Smooth muscle cell (in vitro differentiated cells): ENCODE data around the gene UQCRC1. TPM values are rescaled to one million over a fixed set of nuclear protein-coding genes. Genes with fewer than 3 reads are reported as not detected.

ENCODE experiments used
- DNase-seq: peaks from one replicate; lab custom pipeline; 2025; ENCODE audit not compliant: unreplicated experiment; lab: John Stamatoyannopoulos, UW
- H2AFZ ChIP-seq: fragments of 200-600 bp; sonication (generic); 2 replicates; pipeline ENCODE4 v1.6.0; 2016; ENCODE audit warnings: antibody characterized with exemption, low read depth, mild to moderate bottlenecking
- H3F3A ChIP-seq: fragments of 200-600 bp; sonication (generic); 2 replicates; pipeline ENCODE4 v1.6.0; 2017; ENCODE audit warnings: antibody characterized with exemption, low read depth
- H3K27ac ChIP-seq: fragments of 200-600 bp; sonication (generic); 2 replicates; pipeline ENCODE4 v1.5.1; 2016; ENCODE audit warnings: low read depth, mild to moderate bottlenecking
- H3K27me3 ChIP-seq: fragments of 200-600 bp; sonication (generic); 2 replicates; pipeline ENCODE4 v1.6.1; 2016; ENCODE audit warnings: low read depth, mild to moderate bottlenecking
- H3K36me3 ChIP-seq: fragments of 200-600 bp; sonication (generic); 2 replicates; pipeline ENCODE4 v1.5.1; 2016; ENCODE audit warnings: low read depth
- H3K4me1 ChIP-seq: fragments of 200-600 bp; sonication (generic); 2 replicates; pipeline ENCODE4 v1.5.1; 2016; ENCODE audit warnings: low read depth
- H3K4me2 ChIP-seq: fragments of 200-600 bp; sonication (generic); 2 replicates; pipeline ENCODE4 v1.6.0; 2016; ENCODE audit warnings: mild to moderate bottlenecking
- H3K4me3 ChIP-seq: fragments of 200-600 bp; sonication (generic); 2 replicates; pipeline ENCODE4 v1.5.1; 2016; ENCODE audit warnings: mild to moderate bottlenecking
- H3K79me2 ChIP-seq: fragments of 200-600 bp; sonication (generic); 2 replicates; pipeline ENCODE4 v1.6.0; 2016; ENCODE audit warnings: low read depth, mild to moderate bottlenecking
- H3K9ac ChIP-seq: fragments of 200-600 bp; sonication (generic); 2 replicates; pipeline ENCODE4 v1.6.0; 2016; ENCODE audit warnings: low read depth
- H3K9me3 ChIP-seq: fragments of 200-600 bp; sonication (generic); replicated peaks from 2 replicates; pipeline ENCODE4 v1.5.1; 2016; ENCODE audit warnings: low read depth
- H4K20me1 ChIP-seq: fragments of 200-600 bp; sonication (generic); 2 replicates; pipeline ENCODE4 v1.6.0; 2016; ENCODE audit warnings: low read depth
- CTCF ChIP-seq: fragments of 200-600 bp; sonication (generic); IDR thresholded peaks from 2 replicates; pipeline ENCODE4 v1.5.1; 2017; ENCODE audit warnings: borderline replicate concordance, mild to moderate bottlenecking, antibody characterized with exemption; ENCODE audit not compliant: insufficient read depth, poor library complexity, severe bottlenecking
- WGBS: methylation state at CpG from one replicate; pipeline ENCODE4 v1.1.7; 2016; ENCODE audit warnings: low lambda C conversion rate; 5-methylcytosine and 5-hydroxymethylcytosine counted together
- polyA plus RNA-seq: library from polyadenylated mRNA; unstranded; fragments of >200 nt; fragmentation: Nextera tagmentation; extraction: Ambion mirVana; gene quantifications from 2 replicates; pipeline ENCODE4 v1.2.1, GENCODE V29; 2016
- total RNA-seq: library from RNA; depleted of rRNA; stranded (reverse); fragments of >200 nt; gene quantifications from 2 replicates; pipeline ENCODE4 v1.2.3, GENCODE V29; 2014

UQCRC1 gene
- total and polyA plus RNA-seq, 2 experiments from 2014 or later, result 206 to 425 TPM

- peaks cover 15% of the 10 kb centered on the region for H3K79me2 ChIP-seq
- H3K4me3 ChIP-seq, result no peak overlapping the region
- no peak overlapping the region for H2AFZ ChIP-seq
- H4K20me1 ChIP-seq, result peaks cover 54% of the 10 kb centered on the region
- no peak for DNase-seq
- peaks cover 10% of the 10 kb centered on the region for H3F3A ChIP-seq
- H3K27ac ChIP-seq, result no peak overlapping the region
- H3K9ac ChIP-seq, result no peak overlapping the region
- TF ChIP-seq CTCF, result no peak
- H3K4me1 ChIP-seq, result peaks cover 7% of the 10 kb centered on the region
- H3K9me3 ChIP-seq, result no peaks in the 10 kb centered on the region
- no peaks in the 10 kb centered on the region for H3K36me3 ChIP-seq
- H3K4me2 ChIP-seq, result no peak overlapping the region
- WGBS, result 97% methylated on average over 21 of the region's 22 CpGs
- no peaks in the 10 kb centered on the region for H3K27me3 ChIP-seq
Measured at GRCh38 chr3:48591886-48592518, 17.4 kb downstream of the UQCRC1 start.

- Histone ChIP-seq H3F3A (peaks cover 5% of the 10 kb centered on the region), H3K9me3 (no peaks in the 10 kb centered on the region), H4K20me1 (peaks cover 59% of the 10 kb centered on the region), H3K4me2 (no peak overlapping the region), H2AFZ (no peak overlapping the region), H3K4me1 (peaks cover 7% of the 10 kb centered on the region), H3K79me2 (peaks cover 15% of the 10 kb centered on the region), H3K27me3 (no peaks in the 10 kb centered on the region), H3K27ac (no peak overlapping the region), H3K4me3 (no peak overlapping the region), H3K9ac (no peak overlapping the region), H3K36me3 (no peaks in the 10 kb centered on the region)
- 95% methylated on average over 14 of the region's 14 CpGs for WGBS
- DNase-seq, result no peak
- TF ChIP-seq CTCF, result no peak
Measured at GRCh38 chr3:48591436-48591835, 18.0 kb downstream of the UQCRC1 start.

- no peak overlapping the region for H3K27ac ChIP-seq
- H3K27me3 ChIP-seq, result no peaks in the 10 kb centered on the region
- peaks cover 67% of the 10 kb centered on the region for H4K20me1 ChIP-seq
- TF ChIP-seq CTCF, result no peak
- H3K9me3 ChIP-seq, result no peaks in the 10 kb centered on the region
- H3F3A ChIP-seq, result no peaks in the 10 kb centered on the region
- H3K4me1 ChIP-seq, result no peaks in the 10 kb centered on the region
- no peak overlapping the region for H3K4me2 ChIP-seq
- 95% methylated on average over 15 of the region's 15 CpGs for WGBS
- H3K79me2 ChIP-seq, result peaks cover 1% of the 10 kb centered on the region
- H3K4me3 ChIP-seq, result no peak overlapping the region
- H3K9ac ChIP-seq, result no peak overlapping the region
- H3K36me3 ChIP-seq, result no peaks in the 10 kb centered on the region
- no peak for DNase-seq
- H2AFZ ChIP-seq, result no peak overlapping the region
Measured at GRCh38 chr3:48588230-48588629, 21.2 kb downstream of the UQCRC1 start.

GRCh38 chr3:48587686-48588085 is 21.8 kb downstream of the UQCRC1 start:
- Histone ChIP-seq H3K9me3 (no peaks in the 10 kb centered on the region), H3K36me3 (no peaks in the 10 kb centered on the region), H3K27ac (no peak overlapping the region), H3F3A (no peaks in the 10 kb centered on the region), H3K79me2 (no peaks in the 10 kb centered on the region), H2AFZ (no peak overlapping the region), H3K9ac (no peak overlapping the region), H4K20me1 (peaks cover 67% of the 10 kb centered on the region), H3K4me3 (no peak overlapping the region), H3K4me2 (no peak overlapping the region), H3K4me1 (no peaks in the 10 kb centered on the region), H3K27me3 (no peaks in the 10 kb centered on the region)
- DNase-seq, result no peak
- WGBS, result 93% methylated on average over 11 of the region's 11 CpGs
- no peak for TF ChIP-seq CTCF
